ENCODE results near the gene NEURL3. TPM values are rescaled to one million over a fixed set of nuclear protein-coding genes. Genes with fewer than 3 reads are reported as not detected.

NEURL3 gene
- polyA plus RNA-seq, 3 donors = not detected

GRCh38 chr2:96489261-96489660 is 15.9 kb downstream of the NEURL3 start:
- H3K9ac ChIP-seq (ENCODE audit: insufficient read depth, low read length, poor library complexity, severe bottlenecking) = no peak overlapping the region
- TF ChIP-seq CTCF (IDR thresholded peaks at IDR 0.05) = no peak
- H3K4me3 Mint-ChIP-seq = no peak overlapping the region
- intact Hi-C loops (cut with micrococcal nuclease) = no loop called here
- peaks cover 0 to 2% (median 0%) of the 10 kb centered on the region in 3 donors for H3K27me3 Mint-ChIP-seq (ENCODE audit: low read depth in 3 of 3)
- H4K20me1 ChIP-seq (ENCODE audit: insufficient read depth, low read length) = no peaks in the 10 kb centered on the region
- peaks cover 0 to 10% (median 4%) of the 10 kb centered on the region in 7 donors for H3K9me3 Mint-ChIP-seq
- no peaks in the 10 kb centered on the region for H3K27me3 ChIP-seq (ENCODE audit: control insufficient read depth in 2 of 2, insufficient read depth in 2 of 2, low read length in 2 of 2)
- no peak overlapping the region for H3K4me3 ChIP-seq (replicated peaks in 1 of 3; ENCODE audit: low read depth in 2 of 3, low read length in 3 of 3)
- H2AFZ ChIP-seq (ENCODE audit: insufficient read depth, low read depth, low read length, poor library complexity, severe bottlenecking) = no peak overlapping the region
- DNase-seq = no peak
- H3K4me1 ChIP-seq (ENCODE audit: control insufficient read depth in 1 of 2, insufficient read depth in 2 of 2, low read length in 2 of 2) = peaks cover 23 to 38% of the 10 kb centered on the region in 2 donors
- peak overlapping the region in 1 of 2 donors; percentile 74 for H3K27ac ChIP-seq (ENCODE audit: low read depth in 1 of 2, low read length in 2 of 2)
- peaks cover 44% of the 10 kb centered on the region for H3K4me1 Mint-ChIP-seq
- no peaks in the 10 kb centered on the region for H3K9me3 ChIP-seq (replicated peaks in 1 of 2; ENCODE audit: control insufficient read depth in 1 of 2, insufficient read depth in 1 of 2, low read length in 2 of 2)
- no peak overlapping the region for H3K4me2 ChIP-seq (replicated peaks; ENCODE audit: extremely low read depth, low read length, poor library complexity, severe bottlenecking)
- H3K36me3 ChIP-seq (replicated peaks in 1 of 2; ENCODE audit: control insufficient read depth in 1 of 2, insufficient read depth in 2 of 2, low read length in 2 of 2) = no peaks in the 10 kb centered on the region
- H3K27ac Mint-ChIP-seq = peak overlapping the region; percentile 51 to 95 (median 81)
- H3K79me2 ChIP-seq (ENCODE audit: insufficient read depth, low read length) = no peaks in the 10 kb centered on the region
- H3K36me3 Mint-ChIP-seq = peaks cover 0 to 4% of the 10 kb centered on the region in 2 donors
- no CpG with 5 or more reads among the region's 3 CpGs for WGBS (ENCODE audit: insufficient coverage)

GRCh38 chr2:96486696-96487095 is 18.5 kb downstream of the NEURL3 start:
- H3K36me3 Mint-ChIP-seq = peaks cover 0 to 6% of the 10 kb centered on the region in 2 donors
- H3K9me3 Mint-ChIP-seq = peaks cover 0 to 4% (median 0%) of the 10 kb centered on the region in 7 donors
- no peaks in the 10 kb centered on the region for H3K36me3 ChIP-seq (replicated peaks in 1 of 2; ENCODE audit: control insufficient read depth in 1 of 2, insufficient read depth in 2 of 2, low read length in 2 of 2)
- intact Hi-C loops (cut with micrococcal nuclease) = loop anchor here in 1 of 2 donors (2.0 kb wide), 1 partner anchor 40 kb away; no protein-coding TSS in a partner anchor
- H3K27ac Mint-ChIP-seq = peak overlapping the region; percentile 97 to 100 (median 100)
- peaks cover 0 to 2% (median 0%) of the 10 kb centered on the region in 3 donors for H3K27me3 Mint-ChIP-seq (ENCODE audit: low read depth in 3 of 3)
- peaks cover 23 to 38% of the 10 kb centered on the region in 2 donors for H3K4me1 ChIP-seq (ENCODE audit: control insufficient read depth in 1 of 2, insufficient read depth in 2 of 2, low read length in 2 of 2)
- H3K4me3 Mint-ChIP-seq = peak overlapping the region; percentile 95 to 100
- H4K20me1 ChIP-seq (ENCODE audit: insufficient read depth, low read length) = no peaks in the 10 kb centered on the region
- H2AFZ ChIP-seq (ENCODE audit: insufficient read depth, low read depth, low read length, poor library complexity, severe bottlenecking) = peak overlapping the region; percentile 91
- H3K4me2 ChIP-seq (replicated peaks; ENCODE audit: extremely low read depth, low read length, poor library complexity, severe bottlenecking) = peak overlapping the region; percentile 83
- peak overlapping the region; percentile 89 to 99 for H3K27ac ChIP-seq (ENCODE audit: low read depth in 1 of 2, low read length in 2 of 2)
- peak overlapping the region; percentile 45 to 87 (median 56) for H3K4me3 ChIP-seq (replicated peaks in 1 of 3; ENCODE audit: low read depth in 2 of 3, low read length in 3 of 3)
- no peaks in the 10 kb centered on the region for H3K9me3 ChIP-seq (replicated peaks in 1 of 2; ENCODE audit: control insufficient read depth in 1 of 2, insufficient read depth in 1 of 2, low read length in 2 of 2)
- H3K27me3 ChIP-seq (ENCODE audit: control insufficient read depth in 2 of 2, insufficient read depth in 2 of 2, low read length in 2 of 2) = no peaks in the 10 kb centered on the region
- WGBS (ENCODE audit: insufficient coverage) = no CpG with 5 or more reads among the region's 3 CpGs
- no peak for DNase-seq
- H3K9ac ChIP-seq (ENCODE audit: insufficient read depth, low read length, poor library complexity, severe bottlenecking) = peak overlapping the region; percentile 91
- no peak for TF ChIP-seq CTCF (IDR thresholded peaks at IDR 0.05)
- H3K4me1 Mint-ChIP-seq = peaks cover 44% of the 10 kb centered on the region
- H3K79me2 ChIP-seq (ENCODE audit: insufficient read depth, low read length) = no peaks in the 10 kb centered on the region

Data from CD14-positive monocyte (primary cell).